C4-2B (cell line): ENCODE measurements around the gene MOSPD2.

ENCODE experiments used
- CTCF ChIP-seq: fragments of 450-650 bp; conservative IDR thresholded peaks from 2 replicates; pipeline ENCODE4 v1.5.1; 2017; ENCODE audit warnings: mild to moderate bottlenecking
- ZFX ChIP-seq: fragments of 450-650 bp; IDR thresholded peaks from 2 replicates; pipeline ENCODE4 v1.6.1; 2017

DNA sequence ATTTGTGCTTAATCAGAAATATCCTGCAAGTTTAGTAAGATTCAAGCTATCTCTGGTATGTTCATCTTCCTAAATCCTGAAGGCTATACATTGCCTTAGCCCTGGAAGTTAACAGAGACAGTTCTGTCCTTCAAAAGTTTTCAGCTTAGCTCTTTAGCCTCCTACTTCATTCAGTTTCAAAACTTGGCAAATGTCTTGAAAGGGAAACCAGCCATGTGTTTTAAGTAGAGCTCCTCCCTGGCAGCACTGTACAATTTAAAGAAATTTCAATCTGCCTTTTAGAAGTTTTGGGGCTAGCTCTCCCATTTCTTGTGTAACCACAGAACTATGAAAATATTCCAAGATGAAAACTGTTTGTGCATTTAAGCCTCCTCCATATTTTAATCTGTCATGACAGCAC is 47.4 kb upstream of the MOSPD2 start:
- TF ChIP-seq CTCF (no peak), ZFX (no peak)
